ENCODE data around the gene ZNF25. TPM values are rescaled to one million over a fixed set of nuclear protein-coding genes. Genes with fewer than 3 reads are reported as not detected.

ZNF25 gene
- total and polyA plus RNA-seq, 9 of the 15 experiments (the other 6 are each of a cell fraction or from before 2014, with no cell fraction given), result 0.62 to 2.3 (median 1.6) TPM

DNA sequence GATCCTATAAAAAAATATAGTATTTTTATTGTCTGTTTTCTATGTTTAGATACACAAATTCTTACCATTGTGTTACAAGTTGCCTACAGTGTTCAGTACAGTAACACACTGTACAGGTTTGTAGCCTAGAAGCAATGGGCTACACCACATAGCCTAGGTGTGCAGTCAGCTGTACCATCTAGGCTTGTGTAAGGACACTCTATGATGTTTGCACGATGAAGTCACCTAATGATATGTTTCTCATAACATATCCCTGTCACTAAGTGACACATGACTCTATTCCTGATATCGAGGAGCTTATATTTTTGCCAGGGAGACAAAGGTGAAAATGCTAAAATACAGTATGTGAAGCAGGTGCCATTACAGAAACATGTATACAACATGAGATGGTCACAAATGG lies 18.6 kb downstream of the ZNF25 start:
- DNase-seq (ENCODE audit: extremely low read depth in 1 of 4, low spot score in 3 of 4) (no peak), ATAC-seq (no peak), FAIRE-seq (no peak)
- no TSS peak for BruUV-seq (replicated peaks)
- H3K79me2 ChIP-seq (ENCODE audit: control insufficient read depth, insufficient read depth, low read length), result no peaks in the 10 kb centered on the region
- ChIA-PET POLR2A (no interaction called here), CTCF (ENCODE audit: low intra/inter-chr PET ratio) (no interaction called here)
- H3K4me3 ChIP-seq, result no peak overlapping the region
- no peak overlapping the region for H3K9ac ChIP-seq (ENCODE audit: insufficient read depth in 1 of 2, low read depth in 2 of 2, low read length in 2 of 2)
- intact Hi-C loops (cut with micrococcal nuclease), result no loop called here
- no peaks in the 10 kb centered on the region for H3K27me3 ChIP-seq (ENCODE audit: control insufficient read depth in 2 of 2, insufficient read depth in 2 of 2, low read length in 2 of 2)
- H3K9me1 ChIP-seq (ENCODE audit: control insufficient read depth, insufficient read depth, low read length), result no peaks in the 10 kb centered on the region
- no peaks in the 10 kb centered on the region for H3K36me3 ChIP-seq (ENCODE audit: control insufficient read depth, insufficient read depth, low read length)
- H3K27ac ChIP-seq (ENCODE audit: extremely low read depth, low read depth, low read length), result no peak overlapping the region
- H3K4me2 ChIP-seq (ENCODE audit: insufficient read depth, low read length), result no peak overlapping the region
- H4K20me1 ChIP-seq (replicated peaks; ENCODE audit: control insufficient read depth, insufficient read depth, low read length), result no peaks in the 10 kb centered on the region
- WGBS (ENCODE audit: insufficient coverage, low coverage, missing lambda C conversion rate), result 11% methylated on average over 2 of the region's 2 CpGs
- H3K9me3 ChIP-seq (replicated peaks; ENCODE audit: control insufficient read depth, insufficient read depth, low read depth, low read length), result no peaks in the 10 kb centered on the region
- H3K4me1 ChIP-seq (replicated peaks in 1 of 2; ENCODE audit: control insufficient read depth in 2 of 2, insufficient read depth in 2 of 2, low read length in 2 of 2), result no peaks in the 10 kb centered on the region
- no peak overlapping the region for H2AFZ ChIP-seq (ENCODE audit: low read depth, low read length)
- in situ Hi-C loops (cut with MboI), result no loop called here
- TF ChIP-seq ETV5 (CRISPR knock-in tag; IDR thresholded peaks at IDR 0.05; ENCODE audit: low read depth), result no peak
- TF ChIP-seq SMAD1 (IDR thresholded peaks at IDR 0.05; ENCODE audit: low read depth, low read length, partially characterized antibody), result no peak
- TF ChIP-seq, protein P1, sequence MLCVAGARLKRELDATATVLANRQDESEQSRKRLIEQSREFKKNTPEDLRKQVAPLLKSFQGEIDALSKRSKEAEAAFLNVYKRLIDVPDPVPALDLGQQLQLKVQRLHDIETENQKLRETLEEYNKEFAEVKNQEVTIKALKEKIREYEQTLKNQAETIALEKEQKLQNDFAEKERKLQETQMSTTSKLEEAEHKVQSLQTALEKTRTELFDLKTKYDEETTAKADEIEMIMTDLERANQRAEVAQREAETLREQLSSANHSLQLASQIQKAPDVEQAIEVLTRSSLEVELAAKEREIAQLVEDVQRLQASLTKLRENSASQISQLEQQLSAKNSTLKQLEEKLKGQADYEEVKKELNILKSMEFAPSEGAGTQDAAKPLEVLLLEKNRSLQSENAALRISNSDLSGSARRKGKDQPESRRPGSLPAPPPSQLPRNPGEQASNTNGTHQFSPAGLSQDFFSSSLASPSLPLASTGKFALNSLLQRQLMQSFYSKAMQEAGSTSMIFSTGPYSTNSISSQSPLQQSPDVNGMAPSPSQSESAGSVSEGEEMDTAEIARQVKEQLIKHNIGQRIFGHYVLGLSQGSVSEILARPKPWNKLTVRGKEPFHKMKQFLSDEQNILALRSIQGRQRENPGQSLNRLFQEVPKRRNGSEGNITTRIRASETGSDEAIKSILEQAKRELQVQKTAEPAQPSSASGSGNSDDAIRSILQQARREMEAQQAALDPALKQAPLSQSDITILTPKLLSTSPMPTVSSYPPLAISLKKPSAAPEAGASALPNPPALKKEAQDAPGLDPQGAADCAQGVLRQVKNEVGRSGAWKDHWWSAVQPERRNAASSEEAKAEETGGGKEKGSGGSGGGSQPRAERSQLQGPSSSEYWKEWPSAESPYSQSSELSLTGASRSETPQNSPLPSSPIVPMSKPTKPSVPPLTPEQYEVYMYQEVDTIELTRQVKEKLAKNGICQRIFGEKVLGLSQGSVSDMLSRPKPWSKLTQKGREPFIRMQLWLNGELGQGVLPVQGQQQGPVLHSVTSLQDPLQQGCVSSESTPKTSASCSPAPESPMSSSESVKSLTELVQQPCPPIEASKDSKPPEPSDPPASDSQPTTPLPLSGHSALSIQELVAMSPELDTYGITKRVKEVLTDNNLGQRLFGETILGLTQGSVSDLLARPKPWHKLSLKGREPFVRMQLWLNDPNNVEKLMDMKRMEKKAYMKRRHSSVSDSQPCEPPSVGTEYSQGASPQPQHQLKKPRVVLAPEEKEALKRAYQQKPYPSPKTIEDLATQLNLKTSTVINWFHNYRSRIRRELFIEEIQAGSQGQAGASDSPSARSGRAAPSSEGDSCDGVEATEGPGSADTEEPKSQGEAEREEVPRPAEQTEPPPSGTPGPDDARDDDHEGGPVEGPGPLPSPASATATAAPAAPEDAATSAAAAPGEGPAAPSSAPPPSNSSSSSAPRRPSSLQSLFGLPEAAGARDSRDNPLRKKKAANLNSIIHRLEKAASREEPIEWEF (CRISPR knock-in tag; IDR thresholded peaks at IDR 0.05), result no peak
- TF ChIP-seq ZNF436 (CRISPR knock-in tag; IDR thresholded peaks at IDR 0.05), result no peak
- no peak for TF ChIP-seq GTF2F1 (IDR thresholded peaks at IDR 0.05; ENCODE audit: low read depth, low read length)
- TF ChIP-seq KLF13 (tag; IDR thresholded peaks at IDR 0.05; ENCODE audit: borderline replicate concordance, low read depth), result no peak
- no peak for TF ChIP-seq NFYB (IDR thresholded peaks at IDR 0.05; ENCODE audit: extremely low read depth, insufficient read length)
- no peak for TF ChIP-seq ERF (CRISPR knock-in tag; IDR thresholded peaks at IDR 0.05)
- no peak for TF ChIP-seq NFIX (CRISPR knock-in tag; IDR thresholded peaks at IDR 0.05; ENCODE audit: low read depth)
- TF ChIP-seq ZNF780A (CRISPR knock-in tag; IDR thresholded peaks at IDR 0.05), result no peak
- TF ChIP-seq, protein P2, sequence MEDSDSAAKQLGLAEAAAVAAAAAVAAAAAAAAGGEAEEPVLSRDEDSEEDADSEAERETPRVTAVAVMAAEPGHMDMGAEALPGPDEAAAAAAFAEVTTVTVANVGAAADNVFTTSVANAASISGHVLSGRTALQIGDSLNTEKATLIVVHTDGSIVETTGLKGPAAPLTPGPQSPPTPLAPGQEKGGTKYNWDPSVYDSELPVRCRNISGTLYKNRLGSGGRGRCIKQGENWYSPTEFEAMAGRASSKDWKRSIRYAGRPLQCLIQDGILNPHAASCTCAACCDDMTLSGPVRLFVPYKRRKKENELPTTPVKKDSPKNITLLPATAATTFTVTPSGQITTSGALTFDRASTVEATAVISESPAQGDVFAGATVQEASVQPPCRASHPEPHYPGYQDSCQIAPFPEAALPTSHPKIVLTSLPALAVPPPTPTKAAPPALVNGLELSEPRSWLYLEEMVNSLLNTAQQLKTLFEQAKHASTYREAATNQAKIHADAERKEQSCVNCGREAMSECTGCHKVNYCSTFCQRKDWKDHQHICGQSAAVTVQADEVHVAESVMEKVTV (CRISPR knock-in tag; IDR thresholded peaks at IDR 0.05), result no peak
- no peak for TF ChIP-seq SPI1 (IDR thresholded peaks at IDR 0.05; ENCODE audit: borderline replicate concordance, low read depth, low read length)
- no peak for TF ChIP-seq HIVEP1 (CRISPR knock-in tag; IDR thresholded peaks at IDR 0.05)
- no peak for TF ChIP-seq ETV6 (IDR thresholded peaks at IDR 0.05; ENCODE audit: borderline replicate concordance in 1 of 2, low read depth in 2 of 2, low read length in 1 of 2)
- TF ChIP-seq ETV6 (CRISPR knock-in tag; IDR thresholded peaks at IDR 0.05; ENCODE audit: borderline replicate concordance), result no peak
- TF ChIP-seq SP2 (IDR thresholded peaks at IDR 0.05; ENCODE audit: extremely low read depth, low read depth, low read length, poor library complexity, severe bottlenecking), result no peak
- no peak for TF ChIP-seq RBM14 (IDR thresholded peaks at IDR 0.05; ENCODE audit: borderline replicate concordance, insufficient read depth, low read depth, low read length)
- no peak for TF ChIP-seq STAT5A (IDR thresholded peaks at IDR 0.05; ENCODE audit: borderline replicate concordance, low read length)

All from K562 (cell line).